HUES64 (cell line): ENCODE data around the gene CCDC136.
A peak's percentile ranks its signal among the peaks of the same experiment; 100 is the strongest.

Experiments
- H3K27ac ChIP-seq: 2 replicates; pipeline ENCODE4 v1.7.0; 2013; ENCODE audit warnings: low read depth, low read length, inconsistent platforms
- H3K27me3 ChIP-seq: 2 replicates; pipeline ENCODE4 v1.6.1; 2013; ENCODE audit warnings: mild to moderate bottlenecking, low read length; ENCODE audit not compliant: insufficient read depth
- H3K36me3 ChIP-seq: 2 replicates; pipeline ENCODE4 v1.6.1; 2013; ENCODE audit warnings: mild to moderate bottlenecking, low read length; ENCODE audit not compliant: insufficient read depth
- H3K4me1 ChIP-seq: 2 replicates; pipeline ENCODE4 v1.6.1; 2013; ENCODE audit warnings: mild to moderate bottlenecking, low read length, moderate library complexity; ENCODE audit not compliant: insufficient read depth
- H3K4me3 ChIP-seq: 2 replicates; pipeline ENCODE4 v1.5.1; 2013; ENCODE audit warnings: mild to moderate bottlenecking, low read length, moderate library complexity
- H3K9ac ChIP-seq: 2 replicates; pipeline ENCODE4 v1.6.1; 2013; ENCODE audit warnings: mild to moderate bottlenecking, low read depth, low read length
- H3K9me3 ChIP-seq: 2 replicates; pipeline ENCODE4 v1.6.1; 2013; ENCODE audit warnings: low read depth, low read length; ENCODE audit not compliant: insufficient read depth
- WGBS: fragments of 150-250, 120-280 bp; methylation state at CpG from one replicate; pipeline ENCODE4 v1.1.7; 2013; ENCODE audit warnings: missing lambda C conversion rate; 5-methylcytosine and 5-hydroxymethylcytosine counted together

CCDC136 gene

DNA sequence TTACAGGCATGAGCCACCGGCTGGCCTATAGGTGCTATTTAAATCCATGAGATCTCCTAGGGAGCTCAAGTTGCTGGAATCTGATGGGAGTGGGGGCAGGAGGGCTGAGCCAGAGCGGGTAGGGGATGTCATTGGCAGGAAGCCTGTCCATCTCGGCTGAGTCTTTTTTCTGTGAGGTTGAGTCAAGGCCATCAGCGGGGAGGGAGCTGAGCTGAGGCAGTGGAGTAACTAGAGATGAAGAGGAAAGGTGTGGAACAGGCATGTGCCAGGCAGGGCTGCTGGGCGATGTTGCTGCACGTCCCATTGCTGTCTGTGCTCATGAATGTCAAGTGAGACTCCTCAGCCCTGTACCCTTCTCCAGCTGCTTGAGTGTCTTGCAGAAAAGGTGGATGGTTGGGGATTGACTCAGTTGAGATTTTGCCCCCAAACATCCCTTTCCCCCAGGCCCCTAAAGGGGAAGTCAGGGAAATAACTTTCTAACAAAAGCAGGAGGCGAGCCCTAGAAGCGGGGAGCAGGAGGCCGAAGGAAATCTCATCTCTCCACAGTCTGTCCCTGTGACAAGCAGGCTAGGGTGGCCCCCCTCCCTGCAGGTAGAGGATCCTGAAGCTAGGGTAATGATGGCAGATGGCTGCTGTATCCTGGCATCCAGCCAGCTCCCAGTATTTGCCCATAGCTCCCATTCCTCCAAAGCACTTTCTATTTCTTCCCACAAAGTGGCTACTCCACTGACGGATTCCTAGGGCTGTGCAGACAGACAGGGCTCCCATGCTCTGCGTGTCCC, 76.3 kb downstream of the CCDC136 start:
- Histone ChIP-seq H3K9ac (no peak overlapping the region), H3K36me3 (peaks cover 4% of the 10 kb centered on the region; the same call in 1 of the 2 replicates), H3K9me3 (no peaks in the 10 kb centered on the region), H3K27ac (no peak overlapping the region), H3K4me1 (peaks cover 9% of the 10 kb centered on the region; the same call in 1 of the 2 replicates), H3K4me3 (no peak overlapping the region), H3K27me3 (peaks cover 56% of the 10 kb centered on the region)
- 52% methylated on average over 11 of the region's 11 CpGs for WGBS

- no peak overlapping the region for H3K27ac ChIP-seq
Measured at GRCh38 chr7:128868624-128869137, 76.9 kb downstream of the CCDC136 start.

DNA sequence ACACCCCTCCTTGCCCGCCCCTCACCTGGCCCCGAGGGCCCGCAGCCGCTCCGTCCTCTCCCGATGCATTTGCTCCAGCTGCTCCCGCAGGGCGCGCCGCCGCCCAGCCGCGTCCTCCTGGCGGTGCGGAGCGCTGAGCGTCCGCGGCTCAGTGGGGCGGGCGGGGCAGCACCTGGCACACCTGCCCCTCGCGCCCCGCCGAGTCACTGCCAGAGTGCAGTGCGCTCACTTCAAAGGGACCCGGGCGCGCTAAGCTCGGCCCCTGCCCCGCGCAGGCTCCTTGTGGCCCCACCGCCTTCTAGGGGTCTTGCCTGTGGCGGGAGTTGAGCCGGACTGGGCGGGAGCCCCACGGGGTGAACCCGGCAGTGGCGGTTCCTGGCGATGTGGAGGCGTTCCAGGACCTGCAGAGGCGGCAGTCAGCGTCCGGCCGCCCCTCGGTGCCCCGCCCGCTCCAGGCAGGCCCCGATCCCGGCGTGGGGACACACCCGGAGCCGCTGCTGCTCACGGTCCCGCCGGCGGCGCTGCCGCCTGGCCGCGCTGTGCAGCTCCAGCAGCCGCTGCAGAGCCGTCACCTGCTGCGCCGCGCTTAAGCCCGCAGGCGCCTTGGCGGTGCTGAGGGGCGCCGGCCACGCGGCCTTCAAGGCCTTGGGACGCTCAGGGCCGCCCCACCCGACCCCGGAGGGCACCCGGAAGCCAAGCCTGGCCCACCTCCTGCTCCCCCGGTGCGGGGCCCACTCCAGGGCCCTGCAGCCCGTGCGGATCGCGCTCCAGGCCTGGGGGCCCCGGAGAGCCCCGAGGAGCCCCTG, 77.6 kb downstream of the CCDC136 start:
- H3K4me1 ChIP-seq, result peaks cover 7% of the 10 kb centered on the region; the same call in 1 of the 2 replicates
- H3K27me3 ChIP-seq, result peaks cover 56% of the 10 kb centered on the region
- no peak overlapping the region for H3K27ac ChIP-seq
- H3K36me3 ChIP-seq, result peaks cover 4% of the 10 kb centered on the region; the same call in 1 of the 2 replicates
- peak overlapping the region; percentile 70 for H3K9ac ChIP-seq
- WGBS, result under 1% methylated on average over 86 of the region's 86 CpGs
- H3K4me3 ChIP-seq, result peak overlapping the region; percentile 72
- H3K9me3 ChIP-seq, result no peaks in the 10 kb centered on the region

More at GRCh38 chr7:128868624-128869137, 76.9 kb downstream of the CCDC136 start:
- H3K4me3 ChIP-seq, result peak overlapping the region; percentile 72
- peaks cover 56% of the 10 kb centered on the region for H3K27me3 ChIP-seq
- H3K9ac ChIP-seq, result peak overlapping the region; percentile 70; the same call in 1 of the 2 replicates
- WGBS, result 30% methylated on average over 13 of the region's 13 CpGs
- peaks cover 4% of the 10 kb centered on the region; the same call in 1 of the 2 replicates for H3K36me3 ChIP-seq
- peaks cover 8% of the 10 kb centered on the region; the same call in 1 of the 2 replicates for H3K4me1 ChIP-seq
- H3K9me3 ChIP-seq, result no peaks in the 10 kb centered on the region

- Histone ChIP-seq H3K9me3 (no peaks in the 10 kb centered on the region), H3K4me1 (peaks cover 7% of the 10 kb centered on the region; the same call in 1 of the 2 replicates), H3K9ac (peak overlapping the region; percentile 70), H3K4me3 (peak overlapping the region; percentile 72), H3K36me3 (peaks cover 4% of the 10 kb centered on the region; the same call in 1 of the 2 replicates), H3K27me3 (peaks cover 56% of the 10 kb centered on the region), H3K27ac (no peak overlapping the region)
- WGBS, result 2% methylated on average over 30 of the region's 30 CpGs
Measured at GRCh38 chr7:128869944-128870285, 78.1 kb downstream of the CCDC136 start.

DNA sequence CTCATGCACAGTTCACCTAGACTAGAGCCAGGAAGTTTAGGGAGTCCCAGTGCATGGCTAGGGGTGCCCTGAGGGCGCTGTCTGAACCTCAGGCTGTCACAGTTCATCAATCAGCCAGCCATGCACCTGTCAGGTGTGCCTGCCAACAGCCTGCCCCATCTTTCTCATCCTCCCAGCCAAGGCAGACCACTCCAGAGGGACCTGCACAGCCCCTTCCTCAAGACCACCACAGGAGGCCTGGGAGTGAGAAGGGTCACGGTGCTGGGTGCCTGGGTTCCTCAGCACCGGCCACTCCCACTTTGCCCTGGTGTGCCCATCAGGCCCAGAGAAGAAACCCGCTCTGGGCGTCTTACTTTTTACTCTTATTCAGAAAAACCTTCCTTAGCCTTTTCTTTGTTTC, 79.3 kb downstream of the CCDC136 start:
- Histone ChIP-seq H3K4me1 (peaks cover 7% of the 10 kb centered on the region; the same call in 1 of the 2 replicates), H3K27ac (no peak overlapping the region), H3K4me3 (no peak overlapping the region), H3K9ac (no peak overlapping the region), H3K36me3 (no peaks in the 10 kb centered on the region), H3K9me3 (no peaks in the 10 kb centered on the region), H3K27me3 (peaks cover 56% of the 10 kb centered on the region)
- WGBS, result 92% methylated on average over 5 of the region's 5 CpGs
